ENCODE measurements around the gene OVCA2. TPM values are rescaled to one million over a fixed set of nuclear protein-coding genes. Genes with fewer than 3 reads are reported as not detected.

The OVCA2 gene
- total and polyA plus RNA-seq, 10 donors = 20.9 to 68.8 (median 35.6) TPM

- peak; percentile 86 for DNase-seq
- Histone ChIP-seq H3K27me3 (replicated peaks in 1 of 7) (peaks cover 0 to 82% (median 42%) of the 10 kb centered on the region in 7 donors), H3K36me3 (peaks cover 0 to 36% (median 0%) of the 10 kb centered on the region in 6 donors), H3K4me3 (peak overlapping the region; percentile 24 to 78 (median 58)), H3K27ac (peak overlapping the region; percentile 57 to 89 (median 87)), H3K9me3 (no peaks in the 10 kb centered on the region), H3K4me1 (peaks cover 57 to 92% (median 88%) of the 10 kb centered on the region in 6 donors)
- TF ChIP-seq POLR2A (IDR thresholded peaks at IDR 0.05) (no peak), POLR2AphosphoS5 (IDR thresholded peaks at IDR 0.05) (no peak)
- TF ChIP-seq, protein P1, sequence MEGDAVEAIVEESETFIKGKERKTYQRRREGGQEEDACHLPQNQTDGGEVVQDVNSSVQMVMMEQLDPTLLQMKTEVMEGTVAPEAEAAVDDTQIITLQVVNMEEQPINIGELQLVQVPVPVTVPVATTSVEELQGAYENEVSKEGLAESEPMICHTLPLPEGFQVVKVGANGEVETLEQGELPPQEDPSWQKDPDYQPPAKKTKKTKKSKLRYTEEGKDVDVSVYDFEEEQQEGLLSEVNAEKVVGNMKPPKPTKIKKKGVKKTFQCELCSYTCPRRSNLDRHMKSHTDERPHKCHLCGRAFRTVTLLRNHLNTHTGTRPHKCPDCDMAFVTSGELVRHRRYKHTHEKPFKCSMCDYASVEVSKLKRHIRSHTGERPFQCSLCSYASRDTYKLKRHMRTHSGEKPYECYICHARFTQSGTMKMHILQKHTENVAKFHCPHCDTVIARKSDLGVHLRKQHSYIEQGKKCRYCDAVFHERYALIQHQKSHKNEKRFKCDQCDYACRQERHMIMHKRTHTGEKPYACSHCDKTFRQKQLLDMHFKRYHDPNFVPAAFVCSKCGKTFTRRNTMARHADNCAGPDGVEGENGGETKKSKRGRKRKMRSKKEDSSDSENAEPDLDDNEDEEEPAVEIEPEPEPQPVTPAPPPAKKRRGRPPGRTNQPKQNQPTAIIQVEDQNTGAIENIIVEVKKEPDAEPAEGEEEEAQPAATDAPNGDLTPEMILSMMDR (IDR thresholded peaks at IDR 0.05 in 8 of 11, conservative IDR thresholded peaks at IDR 0.05 in 3 of 11) = no peak
- intact Hi-C loops (cut with DNase I; ENCODE audit: low total_unique reads) = loop anchor here (2.0 to 10.0 kb wide), 2 partner anchors 189 to 229 kb away; no protein-coding TSS in a partner anchor
- WGBS, 5 donors = 1 to 4% (median 1%) methylated on average over 42 to 113 of the region's 113 CpGs
Measured at GRCh38 chr17:2055292-2056205, 13.7 kb downstream of the OVCA2 start.

DNA sequence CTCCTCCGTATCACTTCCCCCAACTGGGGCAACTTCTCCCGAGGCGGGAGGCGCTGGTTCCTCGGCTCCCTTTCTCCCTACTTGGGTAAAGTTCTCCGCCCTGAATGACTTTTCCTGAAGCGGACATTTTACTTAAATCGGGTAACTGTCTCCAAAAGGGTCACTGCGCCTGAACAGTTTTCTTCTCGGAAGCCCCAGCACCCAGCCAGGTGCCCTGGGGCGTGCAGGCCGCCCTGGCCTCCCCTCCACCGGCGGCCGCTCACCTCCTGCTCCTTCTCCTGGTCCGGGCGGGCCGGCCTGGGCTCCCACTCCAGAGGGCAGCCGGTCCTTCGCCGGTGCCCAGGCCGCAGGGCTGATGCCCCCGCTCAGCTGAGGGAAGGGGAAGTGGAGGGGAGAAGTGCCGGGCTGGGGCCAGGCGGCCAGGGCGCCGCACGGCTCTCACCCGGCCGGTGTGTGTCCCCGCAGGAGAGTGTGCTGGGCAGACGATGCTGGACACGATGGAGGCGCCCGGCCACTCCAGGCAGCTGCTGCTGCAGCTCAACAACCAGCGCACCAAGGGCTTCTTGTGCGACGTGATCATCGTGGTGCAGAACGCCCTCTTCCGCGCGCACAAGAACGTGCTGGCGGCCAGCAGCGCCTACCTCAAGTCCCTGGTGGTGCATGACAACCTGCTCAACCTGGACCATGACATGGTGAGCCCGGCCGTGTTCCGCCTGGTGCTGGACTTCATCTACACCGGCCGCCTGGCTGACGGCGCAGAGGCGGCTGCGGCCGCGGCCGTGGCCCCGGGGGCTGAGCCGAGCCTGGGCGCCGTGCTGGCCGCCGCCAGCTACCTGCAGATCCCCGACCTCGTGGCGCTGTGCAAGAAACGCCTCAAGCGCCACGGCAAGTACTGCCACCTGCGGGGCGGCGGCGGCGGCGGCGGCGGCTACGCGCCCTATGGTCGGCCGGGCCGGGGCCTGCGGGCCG lies 14.7 kb downstream of the OVCA2 start:
- Histone ChIP-seq H3K27me3 (replicated peaks in 1 of 7) (peaks cover 0 to 73% (median 33%) of the 10 kb centered on the region in 7 donors), H3K9me3 (no peaks in the 10 kb centered on the region), H3K4me1 (peaks cover 48 to 92% (median 81%) of the 10 kb centered on the region in 6 donors), H3K27ac (peak overlapping the region in 7 of 8 donors; percentile 85 to 89 (median 87)), H3K36me3 (peaks cover 0 to 45% (median 6%) of the 10 kb centered on the region in 6 donors), H3K4me3 (peak overlapping the region; percentile 33 to 78 (median 52))
- intact Hi-C loops (cut with DNase I; ENCODE audit: low total_unique reads) = loop anchor here (10.0 kb wide), 1 partner anchor 228 kb away; no protein-coding TSS in a partner anchor
- TF ChIP-seq, protein P1 (IDR thresholded peaks at IDR 0.05 in 8 of 11, conservative IDR thresholded peaks at IDR 0.05 in 3 of 11) = no peak
- peak in 2 of 3 donors; percentile 43 to 67 for TF ChIP-seq POLR2AphosphoS5 (IDR thresholded peaks at IDR 0.05)
- no peak for TF ChIP-seq POLR2A (IDR thresholded peaks at IDR 0.05)
- peak; percentile 90 for DNase-seq
- WGBS, 5 donors = 12 to 25% (median 19%) methylated on average over 24 to 85 of the region's 85 CpGs

DNA sequence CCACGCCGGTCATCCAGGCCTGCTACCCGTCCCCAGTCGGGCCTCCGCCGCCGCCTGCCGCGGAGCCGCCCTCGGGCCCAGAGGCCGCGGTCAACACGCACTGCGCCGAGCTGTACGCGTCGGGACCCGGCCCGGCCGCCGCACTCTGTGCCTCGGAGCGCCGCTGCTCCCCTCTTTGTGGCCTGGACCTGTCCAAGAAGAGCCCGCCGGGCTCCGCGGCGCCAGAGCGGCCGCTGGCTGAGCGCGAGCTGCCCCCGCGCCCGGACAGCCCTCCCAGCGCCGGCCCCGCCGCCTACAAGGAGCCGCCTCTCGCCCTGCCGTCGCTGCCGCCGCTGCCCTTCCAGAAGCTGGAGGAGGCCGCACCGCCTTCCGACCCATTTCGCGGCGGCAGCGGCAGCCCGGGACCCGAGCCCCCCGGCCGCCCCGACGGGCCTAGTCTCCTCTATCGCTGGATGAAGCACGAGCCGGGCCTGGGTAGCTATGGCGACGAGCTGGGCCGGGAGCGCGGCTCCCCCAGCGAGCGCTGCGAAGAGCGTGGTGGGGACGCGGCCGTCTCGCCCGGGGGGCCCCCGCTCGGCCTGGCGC lies 15.4 kb downstream of the OVCA2 start:
- Histone ChIP-seq H3K27me3 (replicated peaks in 1 of 7) (peaks cover 0 to 65% (median 26%) of the 10 kb centered on the region in 7 donors), H3K9me3 (no peaks in the 10 kb centered on the region), H3K4me3 (peak overlapping the region in 5 of 8 donors; percentile 46 to 78 (median 58)), H3K4me1 (peaks cover 48 to 93% (median 78%) of the 10 kb centered on the region in 6 donors), H3K27ac (peak overlapping the region; percentile 35 to 89 (median 86)), H3K36me3 (peaks cover 0 to 52% (median 7%) of the 10 kb centered on the region in 6 donors)
- DNase-seq = no peak
- WGBS, 5 donors = 21 to 75% (median 32%) methylated on average over 34 to 81 of the region's 81 CpGs
- intact Hi-C loops (cut with DNase I; ENCODE audit: low total_unique reads) = loop anchor here (10.0 kb wide), 1 partner anchor 228 kb away; no protein-coding TSS in a partner anchor
- TF ChIP-seq, protein P1 (IDR thresholded peaks at IDR 0.05 in 8 of 11, conservative IDR thresholded peaks at IDR 0.05 in 3 of 11) = no peak
- TF ChIP-seq POLR2A (IDR thresholded peaks at IDR 0.05) (no peak), POLR2AphosphoS5 (IDR thresholded peaks at IDR 0.05) (no peak)

Data from spleen (tissue), 11 donors.